ENCODE data around the gene NHSL1.
A peak's percentile ranks its signal among the peaks of the same experiment; 100 is the strongest.

The NHSL1 gene

GRCh38 chr6:138524526-138524925, 25.2 kb upstream of the NHSL1 start:
- no peak for DNase-seq (ENCODE audit: low read depth, low spot score)

GRCh38 chr6:138523347-138524210, 24.3 kb upstream of the NHSL1 start:
- DNase-seq (ENCODE audit: low read depth, low spot score): no peak

GRCh38 chr6:138522611-138523010, 23.3 kb upstream of the NHSL1 start:
- no peak for DNase-seq (ENCODE audit: low read depth, low spot score)

- DNase-seq (ENCODE audit: low read depth, low spot score): no peak
These were observed 22.5 kb upstream of the NHSL1 start for GRCh38 chr6:138521790-138522189.

GRCh38 chr6:138520463-138520862, 21.2 kb upstream of the NHSL1 start:
- DNase-seq (ENCODE audit: low read depth, low spot score): no peak

- DNase-seq (ENCODE audit: low read depth, low spot score): no peak
These were observed 18.8 kb upstream of the NHSL1 start for GRCh38 chr6:138518054-138518453.

- DNase-seq (ENCODE audit: low read depth, low spot score): peak; percentile 74
These were observed 18.3 kb upstream of the NHSL1 start for GRCh38 chr6:138517635-138518034.

GRCh38 chr6:138515657-138516248, 16.5 kb upstream of the NHSL1 start:
- DNase-seq (ENCODE audit: low read depth, low spot score): no peak

- no peak for DNase-seq (ENCODE audit: low read depth, low spot score)
These were observed 15.7 kb upstream of the NHSL1 start for GRCh38 chr6:138514860-138515540.

- peak; percentile 29 for DNase-seq (ENCODE audit: low read depth, low spot score)
These were observed 13.3 kb upstream of the NHSL1 start for GRCh38 chr6:138512609-138513008.

- DNase-seq (ENCODE audit: low read depth, low spot score): no peak
These were observed 10.8 kb upstream of the NHSL1 start for GRCh38 chr6:138510093-138510492.

- no peak for DNase-seq (ENCODE audit: low read depth, low spot score)
These were observed 10.1 kb upstream of the NHSL1 start for GRCh38 chr6:138509371-138509770.

- no peak for DNase-seq (ENCODE audit: low read depth, low spot score)
These were observed 9.3 kb upstream of the NHSL1 start for GRCh38 chr6:138508676-138508988.

GRCh38 chr6:138507977-138508675, 8.8 kb upstream of the NHSL1 start:
- DNase-seq (ENCODE audit: low read depth, low spot score): no peak

GRCh38 chr6:138504764-138505689, 5.7 kb upstream of the NHSL1 start:
- DNase-seq (ENCODE audit: low read depth, low spot score): no peak

- no peak for DNase-seq (ENCODE audit: low read depth, low spot score)
These were observed 4.8 kb upstream of the NHSL1 start for GRCh38 chr6:138503881-138504680.

GRCh38 chr6:138502546-138502945, 3.3 kb upstream of the NHSL1 start:
- DNase-seq (ENCODE audit: low read depth, low spot score): no peak

- DNase-seq (ENCODE audit: low read depth, low spot score): no peak
These were observed 1.7 kb upstream of the NHSL1 start for GRCh38 chr6:138500867-138501446.

GRCh38 chr6:138500045-138500665, 861 bp upstream of the NHSL1 start:
- no peak for DNase-seq (ENCODE audit: low read depth, low spot score)

Measured in ELF-1 (cell line).